Calu3 (cell line): ENCODE data around the gene GANAB. TPM values are rescaled to one million over a fixed set of nuclear protein-coding genes. Genes with fewer than 3 reads are reported as not detected.

Source experiments
- BruUV-seq: library from RNA; stranded (reverse); fragments of 400-500 nt; replicated peaks from 2 replicates; lab custom pipeline; 2021; lab: Mats Ljungman, UMichigan
- CTCF ChIA-PET: fragments of 300-600 bp; sonication (Branson Sonifier 250); formaldehyde crosslinking; loops from one replicate; lab custom pipeline; 2022; ENCODE audit warnings: antibody characterized with exemption; lab: Charles Lee
- DNase-seq: peaks from one replicate; pipeline ENCODE4 v3.0.0; 2022
- H3K27ac Mint-ChIP-seq: one replicate; pipeline ENCODE4 v1.8.0; 2022; ENCODE audit warnings: mixed read lengths; ENCODE audit not compliant: unreplicated experiment
- H3K27me3 Mint-ChIP-seq: one replicate; pipeline ENCODE4 v1.8.0; 2022; ENCODE audit warnings: mixed read lengths; ENCODE audit not compliant: unreplicated experiment
- H3K36me3 Mint-ChIP-seq: one replicate; pipeline ENCODE4 v1.8.0; 2022; ENCODE audit warnings: mild to moderate bottlenecking, moderate library complexity, mixed read lengths; ENCODE audit not compliant: insufficient read depth, unreplicated experiment
- H3K4me1 Mint-ChIP-seq: one replicate; pipeline ENCODE4 v1.8.0; 2022; ENCODE audit warnings: mild to moderate bottlenecking, low read depth, mixed read lengths; ENCODE audit not compliant: unreplicated experiment
- H3K4me3 Mint-ChIP-seq: one replicate; pipeline ENCODE4 v1.8.0; 2022; ENCODE audit warnings: mild to moderate bottlenecking, low read depth, moderate library complexity, mixed read lengths; ENCODE audit not compliant: unreplicated experiment
- H3K9me3 Mint-ChIP-seq: one replicate; pipeline ENCODE4 v1.8.0; 2022; ENCODE audit warnings: low read depth, mixed read lengths; ENCODE audit not compliant: unreplicated experiment
- CTCF ChIP-seq: fragments of 200-600 bp; IDR thresholded peaks from one replicate; pipeline ENCODE4 v1.8.0; 2022; ENCODE audit warnings: antibody characterized with exemption; ENCODE audit not compliant: unreplicated experiment
- intact Hi-C: fragments of 100-400 bp; cut with micrococcal nuclease; formaldehyde crosslinking; loops from one replicate; pipeline ENCODE4 v1.10.0; 2022; ENCODE audit not compliant: unreplicated experiment
- total RNA-seq: library from RNA; stranded (reverse); gene quantifications from 2 replicates; pipeline ENCODE4 v1.2.3, GENCODE V29; 2022

Gene GANAB
- total RNA-seq, 1 experiment from 2014 or later = 377 TPM

GRCh38 chr11:62688491-62688890 lies 42.1 kb upstream of the GANAB start:
- intact Hi-C loops = no loop called here

GRCh38 chr11:62687508-62688396 lies 41.3 kb upstream of the GANAB start:
- no peak for TF ChIP-seq CTCF
- no peak overlapping the region for H3K4me3 Mint-ChIP-seq
- no peaks in the 10 kb centered on the region for H3K4me1 Mint-ChIP-seq
- H3K27me3 Mint-ChIP-seq = no peaks in the 10 kb centered on the region
- DNase-seq = no peak
- CTCF ChIA-PET = no interaction called here
- H3K9me3 Mint-ChIP-seq = no peaks in the 10 kb centered on the region
- no peak overlapping the region for H3K27ac Mint-ChIP-seq
- peaks cover 14% of the 10 kb centered on the region for H3K36me3 Mint-ChIP-seq
- intact Hi-C loops = no loop called here
- no TSS peak for BruUV-seq

More at GRCh38 chr11:62688491-62688890, 42.1 kb upstream of the GANAB start:
- no peak overlapping the region for H3K27ac Mint-ChIP-seq
- no peak for DNase-seq
- CTCF ChIA-PET = interaction anchor here (0.6 kb wide), 1 partner anchor 41 kb away, joined by 3 read pairs; no protein-coding TSS in a partner anchor
- BruUV-seq = TSS peak; percentile 25
- TF ChIP-seq CTCF = no peak
- H3K27me3 Mint-ChIP-seq = no peaks in the 10 kb centered on the region
- peaks cover 15% of the 10 kb centered on the region for H3K36me3 Mint-ChIP-seq
- H3K4me3 Mint-ChIP-seq = no peak overlapping the region
- H3K4me1 Mint-ChIP-seq = no peaks in the 10 kb centered on the region
- H3K9me3 Mint-ChIP-seq = no peaks in the 10 kb centered on the region

GRCh38 chr11:62682518-62682917 lies 36.1 kb upstream of the GANAB start:
- DNase-seq = no peak
- H3K4me3 Mint-ChIP-seq = no peak overlapping the region
- H3K9me3 Mint-ChIP-seq = no peaks in the 10 kb centered on the region
- CTCF ChIA-PET = no interaction called here
- no peak overlapping the region for H3K27ac Mint-ChIP-seq
- H3K27me3 Mint-ChIP-seq = no peaks in the 10 kb centered on the region
- TF ChIP-seq CTCF = no peak
- intact Hi-C loops = no loop called here
- H3K36me3 Mint-ChIP-seq = peaks cover 26% of the 10 kb centered on the region
- peaks cover 14% of the 10 kb centered on the region for H3K4me1 Mint-ChIP-seq
- BruUV-seq = no TSS peak

DNA sequence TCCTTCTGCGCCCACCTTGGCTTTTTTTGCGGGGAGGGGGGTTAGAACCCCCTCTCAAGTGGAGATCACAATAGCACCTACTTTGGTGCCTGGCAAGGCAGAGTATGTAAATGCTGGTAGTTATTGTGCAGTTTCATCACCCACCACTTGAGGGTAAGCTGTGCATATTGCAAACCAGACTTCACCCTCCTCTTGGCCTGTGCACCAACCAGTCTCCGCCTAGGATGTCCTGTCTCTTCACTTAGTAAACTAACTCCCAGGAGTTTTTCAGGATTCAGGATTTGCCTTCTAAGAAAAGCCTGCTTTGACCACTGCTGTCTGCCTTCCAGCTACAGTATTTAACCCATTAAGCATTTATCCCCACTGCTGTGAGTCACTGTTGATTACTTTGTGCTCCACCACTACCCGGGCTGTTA lies 34.4 kb upstream of the GANAB start:
- BruUV-seq = no TSS peak
- Mint-ChIP-seq H3K36me3 (peaks cover 41% of the 10 kb centered on the region), H3K27ac (peak overlapping the region; percentile 56), H3K27me3 (no peaks in the 10 kb centered on the region), H3K4me3 (peak overlapping the region; percentile 32), H3K4me1 (peaks cover 24% of the 10 kb centered on the region), H3K9me3 (no peaks in the 10 kb centered on the region)
- intact Hi-C loops = no loop called here
- peak; percentile 64 for DNase-seq
- CTCF ChIA-PET = interaction anchor here (0.7 to 1.9 kb wide), 6 partner anchors 9 to 107 kb away, joined by 3 to 8 read pairs (median 4); partner anchors contain the start of genes HNRNPUL2, LBHD1, LRRN4CL and TMEM179B
- TF ChIP-seq CTCF = peak; percentile 41
